GM23338 (cell line): ENCODE data around the gene ANO7. TPM values are rescaled to one million over a fixed set of nuclear protein-coding genes. Genes with fewer than 3 reads are reported as not detected.

Experiments
- ATAC-seq: fragments of 200-7000 bp; cut with Tn5 transposase; 3 replicates; pipeline ENCODE4 v1.9.1; 2020
- DNase-seq: peaks from one replicate; pipeline ENCODE4 v3.0.0-alpha.2; 2015; ENCODE audit warnings: low spot score
- H2AFZ ChIP-seq: fragments of 200-600 bp; sonication (generic); 2 replicates; pipeline ENCODE4 v1.8.0; 2016; ENCODE audit warnings: antibody characterized with exemption, mild to moderate bottlenecking, moderate library complexity
- H3F3A ChIP-seq: fragments of 200-600 bp; sonication (generic); replicated peaks from 2 replicates; pipeline ENCODE4 v1.8.0; 2017; ENCODE audit warnings: antibody characterized with exemption, mixed run types, low read depth
- H3K27ac ChIP-seq: fragments of 200-600 bp; sonication (generic); 2 replicates; pipeline ENCODE4 v1.6.1; 2016; ENCODE audit warnings: low read depth
- H3K27me3 ChIP-seq: fragments of 200-600 bp; sonication (generic); 2 replicates; pipeline ENCODE4 v1.8.0; 2016; ENCODE audit warnings: mild to moderate bottlenecking, mixed run types, moderate library complexity; ENCODE audit not compliant: insufficient read depth
- H3K36me3 ChIP-seq: fragments of 200-600 bp; sonication (generic); 2 replicates; pipeline ENCODE4 v1.8.0; 2016; ENCODE audit warnings: mild to moderate bottlenecking; ENCODE audit not compliant: insufficient read depth
- H3K4me1 ChIP-seq: fragments of 200-600 bp; sonication (generic); 2 replicates; pipeline ENCODE4 v1.8.0; 2016; ENCODE audit warnings: mild to moderate bottlenecking, moderate library complexity; ENCODE audit not compliant: insufficient read depth
- H3K4me2 ChIP-seq: fragments of 200-600 bp; sonication (generic); 2 replicates; pipeline ENCODE4 v1.7.1; 2017; ENCODE audit warnings: mixed run types
- H3K4me3 ChIP-seq: fragments of 200-600 bp; sonication (generic); 2 replicates; pipeline ENCODE4 v1.6.1; 2016; ENCODE audit warnings: mixed run types
- H3K79me2 ChIP-seq: fragments of 200-600 bp; sonication (generic); replicated peaks from 2 replicates; pipeline ENCODE4 v1.8.0; 2017; ENCODE audit warnings: mild to moderate bottlenecking; ENCODE audit not compliant: insufficient read depth
- H3K9me2 ChIP-seq: fragments of 200-600 bp; sonication (generic); 2 replicates; pipeline ENCODE4 v1.8.0; 2017; ENCODE audit not compliant: insufficient read depth
- H4K20me1 ChIP-seq: fragments of 200-600 bp; sonication (generic); replicated peaks from 2 replicates; pipeline ENCODE4 v1.8.0; 2017; ENCODE audit warnings: mild to moderate bottlenecking; ENCODE audit not compliant: insufficient read depth
- H3K27ac Mint-ChIP-seq: 2 replicates; pipeline ENCODE4 v1.8.0; 2020; ENCODE audit warnings: inconsistent platforms, mild to moderate bottlenecking, moderate library complexity, mixed read lengths
- H3K27me3 Mint-ChIP-seq: 3 replicates; pipeline ENCODE4 v1.8.0; 2022; ENCODE audit warnings: low read depth, mild to moderate bottlenecking, moderate library complexity, mixed read lengths, inconsistent platforms; ENCODE audit not compliant: insufficient read depth, poor library complexity
- H3K36me3 Mint-ChIP-seq: 3 replicates; pipeline ENCODE4 v1.8.0; 2021; ENCODE audit warnings: low read depth, mild to moderate bottlenecking, inconsistent platforms, moderate library complexity, mixed read lengths
- H3K4me1 Mint-ChIP-seq: 3 replicates; pipeline ENCODE4 v1.8.0; 2020; ENCODE audit warnings: mild to moderate bottlenecking, inconsistent platforms, mixed read lengths
- H3K4me3 Mint-ChIP-seq: 3 replicates; pipeline ENCODE4 v1.8.0; 2021; ENCODE audit warnings: moderate library complexity, mild to moderate bottlenecking, inconsistent platforms, mixed read lengths
- H3K9me3 Mint-ChIP-seq: 3 replicates; pipeline ENCODE4 v1.8.0; 2020; ENCODE audit warnings: moderate library complexity, mild to moderate bottlenecking, inconsistent platforms, mixed read lengths
- JUNB ChIP-seq: IDR thresholded peaks from one replicate; pipeline ENCODE4 v1.6.1; 2016; ENCODE audit warnings: antibody characterized with exemption; ENCODE audit not compliant: unreplicated experiment
- POLR2AphosphoS5 ChIP-seq: IDR thresholded peaks from 2 replicates; pipeline ENCODE4 v1.6.1; 2016; ENCODE audit warnings: antibody characterized with exemption, low read depth
- STAT1 ChIP-seq: IDR thresholded peaks from one replicate; pipeline ENCODE4 v1.6.1; 2016; ENCODE audit warnings: antibody characterized with exemption; ENCODE audit not compliant: unreplicated experiment
- ZNF331 ChIP-seq: fragments of 250-450 bp; sonication (Bioruptor Pico); IDR thresholded peaks from 2 replicates; pipeline ENCODE4 v1.5.0; 2020; ENCODE audit warnings: low read depth, mild to moderate bottlenecking, moderate library complexity
- polyA plus RNA-seq: library from polyadenylated mRNA; unstranded; fragments of >200 nt; fragmentation: Nextera tagmentation; extraction: Ambion mirVana; gene quantifications from 2 replicates; pipeline ENCODE4 v1.2.1, GENCODE V29; 2016
- total RNA-seq: library from RNA; depleted of rRNA; stranded (reverse); fragments of >200 nt; shearing (Covaris generic); gene quantifications from 2 replicates; pipeline ENCODE4 v1.2.3, GENCODE V29; 2014
- TF ChIP-seq, protein P1 (sequence below): IDR thresholded peaks from one replicate; pipeline ENCODE4 v1.6.1; 2018; ENCODE audit warnings: antibody characterized with exemption; ENCODE audit not compliant: unreplicated experiment
- TF ChIP-seq, protein P2 (sequence below): fragments of 250-450 bp; sonication (Bioruptor Pico); IDR thresholded peaks from 2 replicates; pipeline ENCODE4 v1.5.0; 2020; ENCODE audit warnings: mild to moderate bottlenecking, moderate library complexity
- TF ChIP-seq, protein P3 (sequence below), 2 experiments: fragments of 200-600 bp in 1 of 2; sonication (generic) in 1 of 2; conservative IDR thresholded peaks; 2 replicates each; pipeline versions ENCODE4 v1.5.1 to v1.6.1; 2016 to 2017; ENCODE audit warnings: antibody characterized with exemption in 2 of 2, low read depth in 2 of 2, mild to moderate bottlenecking in 2 of 2, moderate library complexity in 1 of 2

ANO7 gene
- total and polyA plus RNA-seq, 2 experiments from 2014 or later: 3.6 to 5.1 TPM

DNA sequence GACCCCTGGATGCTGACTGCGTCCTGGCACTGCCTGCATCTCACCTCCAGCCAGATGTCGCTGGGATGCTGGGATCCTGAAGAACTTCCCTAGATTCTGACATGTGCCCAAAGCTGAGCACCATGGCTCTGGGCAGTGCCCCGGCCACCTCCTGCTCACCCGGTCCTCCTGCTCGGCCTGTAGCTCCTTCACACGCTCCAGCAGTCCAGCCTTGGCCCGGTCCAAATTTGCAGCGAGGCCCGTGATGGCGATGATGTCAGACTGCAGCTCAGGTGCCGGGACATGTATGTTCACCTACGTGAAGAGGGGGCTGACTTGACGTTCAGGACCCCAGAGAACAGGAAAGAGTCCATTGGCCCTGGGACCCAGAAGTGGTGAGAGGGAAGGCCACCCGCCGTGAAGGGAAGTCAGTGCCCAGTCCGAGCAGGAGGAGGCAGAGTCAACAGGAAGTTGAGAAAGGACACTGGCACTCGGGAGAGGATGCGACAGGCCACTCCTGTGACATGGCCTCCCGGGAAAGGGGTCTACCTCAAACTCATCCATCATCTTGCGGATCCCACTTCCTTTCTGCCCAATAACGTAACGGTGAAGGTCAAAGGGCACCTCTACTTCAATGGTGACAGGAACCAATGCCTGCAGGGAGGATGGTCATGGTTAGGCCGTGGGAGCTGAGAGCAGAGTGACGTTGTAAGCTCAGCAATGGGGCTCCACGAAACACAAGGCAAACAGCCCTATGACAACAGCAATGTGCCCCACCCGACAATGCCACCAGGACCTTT, 46.7 kb downstream of the ANO7 start:
- no peak overlapping the region for H3K27ac Mint-ChIP-seq

More for the DNA sequence above, 46.7 kb downstream of the ANO7 start:
- H3K4me1 ChIP-seq: no peaks in the 10 kb centered on the region
- H3F3A ChIP-seq: no peaks in the 10 kb centered on the region; the same call in 1 of the 2 replicates
- no peak overlapping the region for H3K4me3 Mint-ChIP-seq
- ATAC-seq (no peak), DNase-seq (no peak)
- H3K79me2 ChIP-seq: 0 out of 2 replicates have a peak, but pooled peaks cover 3% of the 10 kb centered on the region
- no peaks in the 10 kb centered on the region for H3K9me2 ChIP-seq
- H3K27ac ChIP-seq: no peak overlapping the region
- no peak overlapping the region for H2AFZ ChIP-seq
- no peaks in the 10 kb centered on the region; the same call in 2 of the 3 replicates for H3K4me1 Mint-ChIP-seq
- H3K27me3 ChIP-seq: no peaks in the 10 kb centered on the region
- H3K36me3 ChIP-seq: peaks cover 50% of the 10 kb centered on the region
- H3K4me2 ChIP-seq: no peak overlapping the region
- H3K9me3 Mint-ChIP-seq: no peaks in the 10 kb centered on the region
- H4K20me1 ChIP-seq: peaks cover 24% of the 10 kb centered on the region
- no peak for TF ChIP-seq ZNF331
- TF ChIP-seq, protein P1, sequence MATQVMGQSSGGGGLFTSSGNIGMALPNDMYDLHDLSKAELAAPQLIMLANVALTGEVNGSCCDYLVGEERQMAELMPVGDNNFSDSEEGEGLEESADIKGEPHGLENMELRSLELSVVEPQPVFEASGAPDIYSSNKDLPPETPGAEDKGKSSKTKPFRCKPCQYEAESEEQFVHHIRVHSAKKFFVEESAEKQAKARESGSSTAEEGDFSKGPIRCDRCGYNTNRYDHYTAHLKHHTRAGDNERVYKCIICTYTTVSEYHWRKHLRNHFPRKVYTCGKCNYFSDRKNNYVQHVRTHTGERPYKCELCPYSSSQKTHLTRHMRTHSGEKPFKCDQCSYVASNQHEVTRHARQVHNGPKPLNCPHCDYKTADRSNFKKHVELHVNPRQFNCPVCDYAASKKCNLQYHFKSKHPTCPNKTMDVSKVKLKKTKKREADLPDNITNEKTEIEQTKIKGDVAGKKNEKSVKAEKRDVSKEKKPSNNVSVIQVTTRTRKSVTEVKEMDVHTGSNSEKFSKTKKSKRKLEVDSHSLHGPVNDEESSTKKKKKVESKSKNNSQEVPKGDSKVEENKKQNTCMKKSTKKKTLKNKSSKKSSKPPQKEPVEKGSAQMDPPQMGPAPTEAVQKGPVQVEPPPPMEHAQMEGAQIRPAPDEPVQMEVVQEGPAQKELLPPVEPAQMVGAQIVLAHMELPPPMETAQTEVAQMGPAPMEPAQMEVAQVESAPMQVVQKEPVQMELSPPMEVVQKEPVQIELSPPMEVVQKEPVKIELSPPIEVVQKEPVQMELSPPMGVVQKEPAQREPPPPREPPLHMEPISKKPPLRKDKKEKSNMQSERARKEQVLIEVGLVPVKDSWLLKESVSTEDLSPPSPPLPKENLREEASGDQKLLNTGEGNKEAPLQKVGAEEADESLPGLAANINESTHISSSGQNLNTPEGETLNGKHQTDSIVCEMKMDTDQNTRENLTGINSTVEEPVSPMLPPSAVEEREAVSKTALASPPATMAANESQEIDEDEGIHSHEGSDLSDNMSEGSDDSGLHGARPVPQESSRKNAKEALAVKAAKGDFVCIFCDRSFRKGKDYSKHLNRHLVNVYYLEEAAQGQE: no peak
- no peak for TF ChIP-seq POLR2AphosphoS5
- TF ChIP-seq, protein P2, sequence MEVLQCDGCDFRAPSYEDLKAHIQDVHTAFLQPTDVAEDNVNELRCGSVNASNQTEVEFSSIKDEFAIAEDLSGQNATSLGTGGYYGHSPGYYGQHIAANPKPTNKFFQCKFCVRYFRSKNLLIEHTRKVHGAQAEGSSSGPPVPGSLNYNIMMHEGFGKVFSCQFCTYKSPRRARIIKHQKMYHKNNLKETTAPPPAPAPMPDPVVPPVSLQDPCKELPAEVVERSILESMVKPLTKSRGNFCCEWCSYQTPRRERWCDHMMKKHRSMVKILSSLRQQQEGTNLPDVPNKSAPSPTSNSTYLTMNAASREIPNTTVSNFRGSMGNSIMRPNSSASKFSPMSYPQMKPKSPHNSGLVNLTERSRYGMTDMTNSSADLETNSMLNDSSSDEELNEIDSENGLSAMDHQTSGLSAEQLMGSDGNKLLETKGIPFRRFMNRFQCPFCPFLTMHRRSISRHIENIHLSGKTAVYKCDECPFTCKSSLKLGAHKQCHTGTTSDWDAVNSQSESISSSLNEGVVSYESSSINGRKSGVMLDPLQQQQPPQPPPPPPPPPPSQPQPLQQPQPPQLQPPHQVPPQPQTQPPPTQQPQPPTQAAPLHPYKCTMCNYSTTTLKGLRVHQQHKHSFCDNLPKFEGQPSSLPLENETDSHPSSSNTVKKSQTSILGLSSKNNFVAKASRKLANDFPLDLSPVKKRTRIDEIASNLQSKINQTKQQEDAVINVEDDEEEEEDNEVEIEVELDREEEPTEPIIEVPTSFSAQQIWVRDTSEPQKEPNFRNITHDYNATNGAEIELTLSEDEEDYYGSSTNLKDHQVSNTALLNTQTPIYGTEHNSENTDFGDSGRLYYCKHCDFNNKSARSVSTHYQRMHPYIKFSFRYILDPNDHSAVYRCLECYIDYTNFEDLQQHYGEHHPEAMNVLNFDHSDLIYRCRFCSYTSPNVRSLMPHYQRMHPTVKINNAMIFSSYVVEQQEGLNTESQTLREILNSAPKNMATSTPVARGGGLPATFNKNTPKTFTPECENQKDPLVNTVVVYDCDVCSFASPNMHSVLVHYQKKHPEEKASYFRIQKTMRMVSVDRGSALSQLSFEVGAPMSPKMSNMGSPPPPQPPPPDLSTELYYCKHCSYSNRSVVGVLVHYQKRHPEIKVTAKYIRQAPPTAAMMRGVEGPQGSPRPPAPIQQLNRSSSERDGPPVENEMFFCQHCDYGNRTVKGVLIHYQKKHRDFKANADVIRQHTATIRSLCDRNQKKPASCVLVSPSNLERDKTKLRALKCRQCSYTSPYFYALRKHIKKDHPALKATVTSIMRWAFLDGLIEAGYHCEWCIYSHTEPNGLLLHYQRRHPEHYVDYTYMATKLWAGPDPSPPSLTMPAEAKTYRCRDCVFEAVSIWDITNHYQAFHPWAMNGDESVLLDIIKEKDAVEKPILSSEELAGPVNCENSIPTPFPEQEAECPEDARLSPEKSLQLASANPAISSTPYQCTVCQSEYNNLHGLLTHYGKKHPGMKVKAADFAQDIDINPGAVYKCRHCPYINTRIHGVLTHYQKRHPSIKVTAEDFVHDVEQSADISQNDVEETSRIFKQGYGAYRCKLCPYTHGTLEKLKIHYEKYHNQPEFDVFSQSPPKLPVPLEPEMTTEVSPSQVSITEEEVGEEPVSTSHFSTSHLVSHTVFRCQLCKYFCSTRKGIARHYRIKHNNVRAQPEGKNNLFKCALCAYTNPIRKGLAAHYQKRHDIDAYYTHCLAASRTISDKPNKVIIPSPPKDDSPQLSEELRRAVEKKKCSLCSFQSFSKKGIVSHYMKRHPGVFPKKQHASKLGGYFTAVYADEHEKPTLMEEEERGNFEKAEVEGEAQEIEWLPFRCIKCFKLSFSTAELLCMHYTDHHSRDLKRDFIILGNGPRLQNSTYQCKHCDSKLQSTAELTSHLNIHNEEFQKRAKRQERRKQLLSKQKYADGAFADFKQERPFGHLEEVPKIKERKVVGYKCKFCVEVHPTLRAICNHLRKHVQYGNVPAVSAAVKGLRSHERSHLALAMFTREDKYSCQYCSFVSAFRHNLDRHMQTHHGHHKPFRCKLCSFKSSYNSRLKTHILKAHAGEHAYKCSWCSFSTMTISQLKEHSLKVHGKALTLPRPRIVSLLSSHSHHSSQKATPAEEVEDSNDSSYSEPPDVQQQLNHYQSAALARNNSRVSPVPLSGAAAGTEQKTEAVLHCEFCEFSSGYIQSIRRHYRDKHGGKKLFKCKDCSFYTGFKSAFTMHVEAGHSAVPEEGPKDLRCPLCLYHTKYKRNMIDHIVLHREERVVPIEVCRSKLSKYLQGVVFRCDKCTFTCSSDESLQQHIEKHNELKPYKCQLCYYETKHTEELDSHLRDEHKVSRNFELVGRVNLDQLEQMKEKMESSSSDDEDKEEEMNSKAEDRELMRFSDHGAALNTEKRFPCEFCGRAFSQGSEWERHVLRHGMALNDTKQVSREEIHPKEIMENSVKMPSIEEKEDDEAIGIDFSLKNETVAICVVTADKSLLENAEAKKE (CRISPR knock-in tag): no peak
- TF ChIP-seq STAT1: no peak
- TF ChIP-seq, protein P3, sequence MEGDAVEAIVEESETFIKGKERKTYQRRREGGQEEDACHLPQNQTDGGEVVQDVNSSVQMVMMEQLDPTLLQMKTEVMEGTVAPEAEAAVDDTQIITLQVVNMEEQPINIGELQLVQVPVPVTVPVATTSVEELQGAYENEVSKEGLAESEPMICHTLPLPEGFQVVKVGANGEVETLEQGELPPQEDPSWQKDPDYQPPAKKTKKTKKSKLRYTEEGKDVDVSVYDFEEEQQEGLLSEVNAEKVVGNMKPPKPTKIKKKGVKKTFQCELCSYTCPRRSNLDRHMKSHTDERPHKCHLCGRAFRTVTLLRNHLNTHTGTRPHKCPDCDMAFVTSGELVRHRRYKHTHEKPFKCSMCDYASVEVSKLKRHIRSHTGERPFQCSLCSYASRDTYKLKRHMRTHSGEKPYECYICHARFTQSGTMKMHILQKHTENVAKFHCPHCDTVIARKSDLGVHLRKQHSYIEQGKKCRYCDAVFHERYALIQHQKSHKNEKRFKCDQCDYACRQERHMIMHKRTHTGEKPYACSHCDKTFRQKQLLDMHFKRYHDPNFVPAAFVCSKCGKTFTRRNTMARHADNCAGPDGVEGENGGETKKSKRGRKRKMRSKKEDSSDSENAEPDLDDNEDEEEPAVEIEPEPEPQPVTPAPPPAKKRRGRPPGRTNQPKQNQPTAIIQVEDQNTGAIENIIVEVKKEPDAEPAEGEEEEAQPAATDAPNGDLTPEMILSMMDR (conservative IDR thresholded peaks at IDR 0.05; ENCODE audit: low read depth in 2 of 2): no peak
- no peak for TF ChIP-seq JUNB
- H3K27me3 Mint-ChIP-seq: peaks cover 29% of the 10 kb centered on the region
- H3K36me3 Mint-ChIP-seq: peaks cover 95% of the 10 kb centered on the region
- H3K4me3 ChIP-seq: no peak overlapping the region
